Astrocyte (in vitro differentiated cells and primary cell): ENCODE results near the gene PTPRU. TPM values are rescaled to one million over a fixed set of nuclear protein-coding genes. Genes with fewer than 3 reads are reported as not detected.

Experiments
- DNase-seq: peaks from one replicate; pipeline ENCODE4 v3.0.0-alpha.2; 2010; ENCODE audit warnings: low read depth
- FAIRE-seq: peaks from 2 replicates; lab custom pipeline; 2011; peaks lifted over from hg19 to GRCh38; lab: Jason Lieb, UNC
- H2AFZ ChIP-seq: 2 replicates; pipeline ENCODE4 v1.6.0; 2012; ENCODE audit warnings: low read depth, low read length, inconsistent platforms
- H3K27ac ChIP-seq: 2 replicates; pipeline ENCODE4 v1.5.1; 2011; ENCODE audit warnings: low read depth, low read length, inconsistent platforms
- H3K27me3 ChIP-seq: 2 replicates; pipeline ENCODE4 v1.6.0; 2011; ENCODE audit warnings: low read length, inconsistent platforms; ENCODE audit not compliant: insufficient read depth
- H3K36me3 ChIP-seq: 2 replicates; pipeline ENCODE4 v1.5.1; 2011; ENCODE audit warnings: low read length, inconsistent platforms; ENCODE audit not compliant: insufficient read depth
- H3K4me1 ChIP-seq: 2 replicates; pipeline ENCODE4 v1.5.1; 2011; ENCODE audit warnings: low read length, inconsistent platforms; ENCODE audit not compliant: insufficient read depth
- H3K4me2 ChIP-seq: 2 replicates; pipeline ENCODE4 v1.6.0; 2012; ENCODE audit warnings: low read length, inconsistent platforms
- H3K4me3 ChIP-seq: 2 replicates; pipeline ENCODE4 v1.5.1; 2011; ENCODE audit warnings: low read depth, mild to moderate bottlenecking, low read length, inconsistent platforms; ENCODE audit not compliant: insufficient read depth
- H3K79me2 ChIP-seq: 2 replicates; pipeline ENCODE4 v1.6.0; 2012; ENCODE audit warnings: mild to moderate bottlenecking, low read length, inconsistent platforms; ENCODE audit not compliant: insufficient read depth
- H3K9ac ChIP-seq: 2 replicates; pipeline ENCODE4 v1.6.0; 2012; ENCODE audit warnings: mild to moderate bottlenecking, low read length, inconsistent platforms
- H3K9me3 ChIP-seq: 2 replicates; pipeline ENCODE4 v1.5.1; 2012; ENCODE audit warnings: low read depth, mild to moderate bottlenecking, low read length, inconsistent platforms; ENCODE audit not compliant: insufficient read depth
- H4K20me1 ChIP-seq: 2 replicates; pipeline ENCODE4 v1.6.0; 2012; ENCODE audit warnings: low read length, inconsistent platforms; ENCODE audit not compliant: insufficient read depth
- H3K27ac Mint-ChIP-seq: one replicate; pipeline ENCODE4 v1.8.0; 2021; ENCODE audit warnings: mild to moderate bottlenecking, mixed read lengths; ENCODE audit not compliant: unreplicated experiment
- H3K27me3 Mint-ChIP-seq: one replicate; pipeline ENCODE4 v1.8.0; 2021; ENCODE audit warnings: low read depth, mixed read lengths; ENCODE audit not compliant: unreplicated experiment
- H3K36me3 Mint-ChIP-seq: one replicate; pipeline ENCODE4 v1.8.0; 2021; ENCODE audit warnings: low read depth, mixed read lengths; ENCODE audit not compliant: unreplicated experiment
- H3K4me1 Mint-ChIP-seq: one replicate; pipeline ENCODE4 v1.8.0; 2021; ENCODE audit warnings: low read depth, mixed read lengths; ENCODE audit not compliant: unreplicated experiment
- H3K4me3 Mint-ChIP-seq: one replicate; pipeline ENCODE4 v1.8.0; 2021; ENCODE audit warnings: mild to moderate bottlenecking, moderate library complexity, mixed read lengths; ENCODE audit not compliant: unreplicated experiment
- H3K9me3 Mint-ChIP-seq: one replicate; pipeline ENCODE4 v1.8.0; 2021; ENCODE audit warnings: mild to moderate bottlenecking, mixed read lengths; ENCODE audit not compliant: unreplicated experiment
- CTCF ChIP-seq: IDR thresholded peaks from 2 replicates; pipeline ENCODE4 v1.5.1; 2011; ENCODE audit warnings: low read depth, mild to moderate bottlenecking, inconsistent platforms, low read length, moderate library complexity; ENCODE audit not compliant: insufficient read depth
- EZH2 ChIP-seq: IDR thresholded peaks from 2 replicates; pipeline ENCODE4 v1.6.1; 2012; ENCODE audit warnings: mild to moderate bottlenecking, low read length, inconsistent platforms; ENCODE audit not compliant: insufficient read depth
- total RNA-seq: library from RNA; stranded (reverse); gene quantifications from 2 replicates; pipeline ENCODE4 v1.2.1, GENCODE V29; 2021

The PTPRU gene
- total RNA-seq, 1 donor from 2014 or later = 36.6 TPM

DNA sequence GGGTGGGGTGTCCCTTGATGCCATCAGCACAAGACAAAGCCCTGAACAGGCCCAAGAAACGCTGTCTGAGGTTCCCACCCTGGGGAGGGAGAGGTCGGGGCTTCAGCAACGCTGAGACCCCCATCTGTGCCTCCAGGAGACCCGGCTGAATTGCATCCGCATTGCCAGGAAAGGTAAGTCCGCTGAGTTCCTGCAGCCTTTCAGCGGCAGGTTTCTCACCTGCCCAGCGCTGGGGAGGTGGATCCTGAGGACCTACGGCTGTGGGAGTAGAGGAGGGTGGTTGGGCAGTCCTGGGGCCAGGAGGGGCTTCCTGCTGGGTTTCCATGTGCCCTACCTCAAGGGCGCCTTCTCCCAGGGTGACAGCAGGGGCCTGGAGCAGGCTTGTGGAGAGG, 47.5 kb downstream of the PTPRU start:
- H3K9me3 Mint-ChIP-seq = no peaks in the 10 kb centered on the region
- peak overlapping the region; percentile 74 for H3K4me3 Mint-ChIP-seq
- no peaks in the 10 kb centered on the region for H3K27me3 Mint-ChIP-seq
- DNase-seq (no peak), FAIRE-seq (no peak)
- H3K36me3 Mint-ChIP-seq = peaks cover 15% of the 10 kb centered on the region
- no peak overlapping the region for H3K27ac ChIP-seq
- no peak overlapping the region for H3K4me3 ChIP-seq
- no peaks in the 10 kb centered on the region for H3K79me2 ChIP-seq
- no peak overlapping the region for H3K9ac ChIP-seq
- H3K27me3 ChIP-seq = no peaks in the 10 kb centered on the region
- peaks cover 7% of the 10 kb centered on the region for H4K20me1 ChIP-seq
- H3K4me2 ChIP-seq = no peak overlapping the region
- H3K4me1 Mint-ChIP-seq = peaks cover 6% of the 10 kb centered on the region
- H2AFZ ChIP-seq = no peak overlapping the region
- H3K9me3 ChIP-seq = no peaks in the 10 kb centered on the region
- H3K27ac Mint-ChIP-seq = peak overlapping the region; percentile 29
- H3K4me1 ChIP-seq = peaks cover 16% of the 10 kb centered on the region
- TF ChIP-seq CTCF = no peak
- TF ChIP-seq EZH2 = no peak
- no peaks in the 10 kb centered on the region for H3K36me3 ChIP-seq

GRCh38 chr1:29284286-29284960, 48.1 kb downstream of the PTPRU start:
- H3K27me3 Mint-ChIP-seq = no peaks in the 10 kb centered on the region
- no peak overlapping the region for H3K4me3 ChIP-seq
- no peak overlapping the region for H2AFZ ChIP-seq
- H3K36me3 ChIP-seq = no peaks in the 10 kb centered on the region
- FAIRE-seq (no peak), DNase-seq (no peak)
- peaks cover 7% of the 10 kb centered on the region for H4K20me1 ChIP-seq
- H3K79me2 ChIP-seq = no peaks in the 10 kb centered on the region
- H3K27me3 ChIP-seq = no peaks in the 10 kb centered on the region
- peaks cover 15% of the 10 kb centered on the region for H3K36me3 Mint-ChIP-seq
- H3K4me2 ChIP-seq = no peak overlapping the region
- TF ChIP-seq CTCF (no peak), EZH2 (no peak)
- peak overlapping the region; percentile 12 for H3K27ac Mint-ChIP-seq
- H3K9ac ChIP-seq = no peak overlapping the region
- H3K27ac ChIP-seq = no peak overlapping the region
- H3K4me1 Mint-ChIP-seq = peaks cover 6% of the 10 kb centered on the region
- no peaks in the 10 kb centered on the region for H3K9me3 Mint-ChIP-seq
- H3K4me3 Mint-ChIP-seq = peak overlapping the region; percentile 74
- H3K9me3 ChIP-seq = no peaks in the 10 kb centered on the region
- H3K4me1 ChIP-seq = peaks cover 16% of the 10 kb centered on the region

GRCh38 chr1:29284961-29285560, 48.7 kb downstream of the PTPRU start:
- no peak overlapping the region for H2AFZ ChIP-seq
- Mint-ChIP-seq H3K27ac (no peak overlapping the region), H3K4me3 (no peak overlapping the region), H3K36me3 (peaks cover 15% of the 10 kb centered on the region), H3K4me1 (peaks cover 6% of the 10 kb centered on the region), H3K27me3 (no peaks in the 10 kb centered on the region), H3K9me3 (no peaks in the 10 kb centered on the region)
- no peak overlapping the region for H3K4me3 ChIP-seq
- no peak overlapping the region for H3K9ac ChIP-seq
- no peaks in the 10 kb centered on the region for H3K79me2 ChIP-seq
- no peaks in the 10 kb centered on the region for H3K36me3 ChIP-seq
- H3K27me3 ChIP-seq = no peaks in the 10 kb centered on the region
- FAIRE-seq (no peak), DNase-seq (no peak)
- no peaks in the 10 kb centered on the region for H3K9me3 ChIP-seq
- no peak overlapping the region for H3K4me2 ChIP-seq
- H3K4me1 ChIP-seq = peaks cover 12% of the 10 kb centered on the region
- TF ChIP-seq EZH2 = no peak
- TF ChIP-seq CTCF = no peak
- H4K20me1 ChIP-seq = peaks cover 7% of the 10 kb centered on the region
- no peak overlapping the region for H3K27ac ChIP-seq
